Fibroblast of the conjunctiva (primary cell): ENCODE measurements around the gene PRICKLE2.
A peak's percentile ranks its signal among the peaks of the same experiment; 100 is the strongest.

Source experiments
- DNase-seq: peaks from one replicate; pipeline ENCODE4 v3.0.0-alpha.2; 2010; ENCODE audit warnings: low read depth

PRICKLE2 gene

GRCh38 chr3:64188810-64189560 is 36.3 kb downstream of the PRICKLE2 start:
- DNase-seq, result no peak

GRCh38 chr3:64187065-64187959 is 38.0 kb downstream of the PRICKLE2 start:
- peak; percentile 84 for DNase-seq

GRCh38 chr3:64186667-64187064 is 38.6 kb downstream of the PRICKLE2 start:
- no peak for DNase-seq

- DNase-seq, result no peak
These were observed 39.8 kb downstream of the PRICKLE2 start for GRCh38 chr3:64185436-64185835.

GRCh38 chr3:64184621-64185020 is 40.6 kb downstream of the PRICKLE2 start:
- no peak for DNase-seq

- DNase-seq, result no peak
These were observed 45.4 kb downstream of the PRICKLE2 start for GRCh38 chr3:64179860-64180259.

GRCh38 chr3:64179249-64179648 is 46.0 kb downstream of the PRICKLE2 start:
- DNase-seq, result no peak

- DNase-seq, result no peak
These were observed 46.8 kb downstream of the PRICKLE2 start for GRCh38 chr3:64178419-64178818.

- no peak for DNase-seq
These were observed 48.7 kb downstream of the PRICKLE2 start for GRCh38 chr3:64176461-64176996.

- DNase-seq, result no peak
These were observed 50.9 kb downstream of the PRICKLE2 start for GRCh38 chr3:64174328-64174727.

GRCh38 chr3:64173563-64173962 is 51.7 kb downstream of the PRICKLE2 start:
- DNase-seq, result no peak

GRCh38 chr3:64170270-64170669 is 55.0 kb downstream of the PRICKLE2 start:
- DNase-seq, result no peak

- no peak for DNase-seq
These were observed 57.4 kb downstream of the PRICKLE2 start for GRCh38 chr3:64167868-64168267.

GRCh38 chr3:64167351-64167750 is 57.9 kb downstream of the PRICKLE2 start:
- DNase-seq, result no peak

GRCh38 chr3:64166584-64167162 is 58.6 kb downstream of the PRICKLE2 start:
- DNase-seq, result no peak

GRCh38 chr3:64164349-64164748 is 60.9 kb downstream of the PRICKLE2 start:
- DNase-seq, result no peak

GRCh38 chr3:64163755-64164148 is 61.5 kb downstream of the PRICKLE2 start:
- DNase-seq, result peak; percentile 77

GRCh38 chr3:64163019-64163754 is 62.1 kb downstream of the PRICKLE2 start:
- DNase-seq, result no peak

- no peak for DNase-seq
These were observed 63.7 kb downstream of the PRICKLE2 start for GRCh38 chr3:64161481-64161952.

GRCh38 chr3:64160000-64160695 is 65.1 kb downstream of the PRICKLE2 start:
- no peak for DNase-seq

- peak; percentile 14 for DNase-seq
These were observed 66.9 kb downstream of the PRICKLE2 start for GRCh38 chr3:64158334-64158733.
